Measurements from ENCODE around the gene CCL11. TPM values are rescaled to one million over a fixed set of nuclear protein-coding genes. Genes with fewer than 3 reads are reported as not detected.
A peak's percentile ranks its signal among the peaks of the same experiment; 100 is the strongest.

The CCL11 gene
- not detected in 2 replicates for total RNA-seq (2012; rRNA removed)

DNA sequence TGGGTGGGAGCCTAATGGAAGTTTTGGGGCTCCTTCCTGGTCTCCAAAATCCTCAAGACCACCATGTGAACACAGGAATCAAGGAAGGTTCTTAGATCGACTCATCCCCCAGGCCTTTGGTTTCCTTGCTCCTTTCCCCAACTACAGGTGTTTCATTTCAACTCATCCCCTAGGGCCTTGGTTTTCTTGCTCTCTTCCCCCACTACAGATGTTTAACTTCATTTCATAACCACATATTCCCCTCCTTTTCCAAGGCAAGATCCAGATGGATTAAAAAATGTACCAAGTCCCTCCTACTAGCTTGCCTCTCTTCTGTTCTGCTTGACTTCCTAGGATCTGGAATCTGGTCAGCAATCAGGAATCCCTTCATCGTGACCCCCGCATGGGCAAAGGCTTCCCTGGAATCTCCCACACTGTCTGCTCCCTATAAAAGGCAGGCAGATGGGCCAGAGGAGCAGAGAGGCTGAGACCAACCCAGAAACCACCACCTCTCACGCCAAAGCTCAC lies at the start of gene CCL11:
Gene CCL11 (plus strand): TSS at position 457 of the 507 bp plus-strand sequence. CDS start 67 bp downstream, outside the sequence.
- Histone ChIP-seq H3K9ac (ENCODE audit: low read depth, low read length) (no peak within 1 kb of the TSS), H3K9me3 (replicated peaks; ENCODE audit: low read length) (no peaks in the 10 kb centered on the region), H3K36me3 (ENCODE audit: insufficient read depth, low read length) (no peaks in the 10 kb centered on the region), H3K27me3 (ENCODE audit: control insufficient read depth, insufficient read depth, low read length) (no peaks in the 10 kb centered on the region), H3K4me1 (ENCODE audit: control insufficient read depth, insufficient read depth, low read length) (no peaks in the 10 kb centered on the region), H3K4me2 (ENCODE audit: low read length) (no peak within 1 kb of the TSS), H3K4me3 (ENCODE audit: low read length) (no peak within 1 kb of the TSS)

DNA sequence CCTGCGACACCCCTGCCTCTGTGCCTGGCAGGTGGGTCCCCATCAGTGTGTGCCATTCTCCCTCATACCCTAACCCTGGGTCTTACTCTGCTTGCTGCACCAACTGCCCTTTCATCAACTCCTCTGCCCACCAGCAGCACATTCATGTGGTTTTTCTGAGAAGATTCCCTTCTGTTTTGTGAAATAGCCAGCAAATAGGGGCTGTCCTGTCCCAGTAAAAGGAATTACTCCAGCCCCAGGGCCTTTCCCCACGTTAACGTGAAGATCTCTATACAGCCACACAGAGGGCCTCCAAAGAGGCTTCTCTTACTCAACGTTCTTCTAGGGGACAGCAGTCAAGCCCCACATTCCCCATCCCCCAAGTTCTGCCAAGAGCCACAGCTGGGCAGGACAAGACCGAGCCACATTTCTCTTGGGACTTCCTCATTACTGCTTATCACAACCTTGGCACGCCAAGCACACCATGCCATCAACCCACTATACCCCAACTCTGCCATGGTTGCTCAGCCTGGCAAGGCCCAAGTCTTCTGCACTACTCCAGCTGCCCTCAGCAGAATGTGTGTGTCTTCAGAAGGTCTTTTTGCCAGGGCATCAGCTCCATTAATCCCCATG lies 49.2 kb upstream of the CCL11 start:
- Histone ChIP-seq H3K9ac (ENCODE audit: low read depth, low read length) (no peak overlapping the region), H3K4me1 (ENCODE audit: control insufficient read depth, insufficient read depth, low read length) (no peaks in the 10 kb centered on the region), H3K4me2 (ENCODE audit: low read length) (no peak overlapping the region)

DNA sequence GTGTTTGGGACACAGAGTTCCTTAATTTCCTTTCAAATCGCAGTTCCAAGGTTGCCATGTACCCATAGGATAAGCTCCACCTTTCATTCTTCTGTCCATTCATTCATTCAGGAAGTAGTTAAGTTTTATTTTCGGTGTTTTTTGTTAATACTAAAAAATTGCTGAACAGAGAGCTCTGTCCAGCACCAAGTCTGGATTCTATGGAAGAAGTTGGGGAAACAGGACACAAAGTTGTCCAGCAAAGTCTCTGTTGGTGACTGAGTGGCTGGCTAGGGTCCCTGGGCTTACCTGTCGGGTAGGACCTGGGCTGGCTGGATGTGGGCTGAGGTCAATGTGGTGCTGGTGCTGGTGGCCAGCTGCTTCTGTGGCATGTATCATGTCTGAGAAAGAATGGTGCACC lies 48.1 kb upstream of the CCL11 start:
- no peak overlapping the region for H3K9ac ChIP-seq (ENCODE audit: low read depth, low read length)
- H3K9me3 ChIP-seq (replicated peaks; ENCODE audit: low read length): no peaks in the 10 kb centered on the region
- H3K36me3 ChIP-seq (ENCODE audit: insufficient read depth, low read length): no peaks in the 10 kb centered on the region
- no peaks in the 10 kb centered on the region for H3K4me1 ChIP-seq (ENCODE audit: control insufficient read depth, insufficient read depth, low read length)
- no peaks in the 10 kb centered on the region for H3K27me3 ChIP-seq (ENCODE audit: control insufficient read depth, insufficient read depth, low read length)
- H3K4me3 ChIP-seq (ENCODE audit: low read length): no peak overlapping the region
- no peak overlapping the region for H3K4me2 ChIP-seq (ENCODE audit: low read length)

More for the DNA sequence above, 49.2 kb upstream of the CCL11 start:
- Histone ChIP-seq H3K9me3 (replicated peaks; ENCODE audit: low read length) (no peaks in the 10 kb centered on the region), H3K4me3 (ENCODE audit: low read length) (no peak overlapping the region), H3K36me3 (ENCODE audit: insufficient read depth, low read length) (no peaks in the 10 kb centered on the region), H3K27me3 (ENCODE audit: control insufficient read depth, insufficient read depth, low read length) (no peaks in the 10 kb centered on the region)

DNA sequence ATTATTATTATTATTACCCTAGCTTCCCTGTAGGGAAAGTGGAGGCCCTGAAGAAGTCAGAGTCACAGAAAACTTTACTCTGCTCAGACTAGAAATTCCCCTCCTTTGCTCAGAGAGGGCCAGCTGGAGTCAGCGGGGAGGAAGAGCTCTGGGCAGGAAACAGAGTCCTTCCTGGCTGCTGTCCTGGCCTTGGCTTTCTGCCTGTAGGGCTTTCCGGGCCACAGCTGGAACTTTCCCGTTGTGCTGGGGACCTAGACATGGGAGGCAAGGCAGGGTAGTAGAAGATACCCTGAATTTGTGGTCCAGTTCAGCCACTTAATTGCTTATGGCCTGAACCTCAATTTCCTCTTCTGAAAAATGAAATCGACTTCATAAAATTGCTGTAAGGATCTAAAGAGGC lies 44.5 kb upstream of the CCL11 start:
- Histone ChIP-seq H3K4me1 (ENCODE audit: control insufficient read depth, insufficient read depth, low read length) (no peaks in the 10 kb centered on the region), H3K4me2 (ENCODE audit: low read length) (no peak overlapping the region), H3K9ac (ENCODE audit: low read depth, low read length) (no peak overlapping the region), H3K27me3 (ENCODE audit: control insufficient read depth, insufficient read depth, low read length) (no peaks in the 10 kb centered on the region), H3K9me3 (replicated peaks; ENCODE audit: low read length) (no peaks in the 10 kb centered on the region), H3K4me3 (ENCODE audit: low read length) (no peak overlapping the region), H3K36me3 (ENCODE audit: insufficient read depth, low read length) (no peaks in the 10 kb centered on the region)

DNA sequence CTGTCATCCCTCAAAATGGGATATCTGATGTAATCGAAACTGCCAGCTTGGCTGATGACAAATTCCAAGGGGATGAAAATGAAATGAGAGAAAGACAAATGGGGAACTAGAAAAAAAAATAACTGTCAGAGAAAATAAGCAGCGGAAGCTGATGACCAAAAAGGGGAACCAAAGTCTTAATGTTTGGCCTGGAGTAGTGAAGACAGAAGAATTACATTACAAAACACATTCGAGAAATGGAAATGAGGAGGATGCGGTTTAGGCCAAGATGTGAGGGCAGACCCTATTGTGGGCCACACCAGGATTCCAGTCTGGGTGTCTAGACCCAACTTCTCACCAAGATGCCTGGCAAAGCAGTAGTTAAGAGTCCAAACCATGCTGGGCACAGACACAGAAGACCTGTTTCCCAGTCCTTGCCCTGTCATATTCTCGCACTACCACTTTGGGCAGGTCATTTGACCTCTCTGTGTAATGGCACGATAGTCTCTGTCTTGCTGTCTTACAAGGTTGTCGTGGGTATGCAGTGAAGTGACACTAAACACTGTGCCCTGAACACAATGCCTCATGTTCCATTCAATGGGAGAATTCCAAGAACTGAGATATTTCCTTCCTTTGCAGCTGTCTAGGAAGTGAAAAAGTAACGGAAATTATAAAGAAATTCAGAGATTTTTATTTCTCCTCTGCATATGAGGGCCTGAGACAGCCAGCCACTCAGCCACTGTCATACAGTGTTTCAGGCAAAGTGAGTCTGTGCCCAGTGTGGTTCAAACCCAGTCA lies 42.8 kb upstream of the CCL11 start:
- Histone ChIP-seq H3K27me3 (ENCODE audit: control insufficient read depth, insufficient read depth, low read length) (no peaks in the 10 kb centered on the region), H3K4me1 (ENCODE audit: control insufficient read depth, insufficient read depth, low read length) (no peaks in the 10 kb centered on the region), H3K9ac (ENCODE audit: low read depth, low read length) (no peak overlapping the region), H3K4me2 (ENCODE audit: low read length) (no peak overlapping the region), H3K4me3 (ENCODE audit: low read length) (no peak overlapping the region), H3K36me3 (ENCODE audit: insufficient read depth, low read length) (no peaks in the 10 kb centered on the region), H3K9me3 (replicated peaks; ENCODE audit: low read length) (no peaks in the 10 kb centered on the region)

DNA sequence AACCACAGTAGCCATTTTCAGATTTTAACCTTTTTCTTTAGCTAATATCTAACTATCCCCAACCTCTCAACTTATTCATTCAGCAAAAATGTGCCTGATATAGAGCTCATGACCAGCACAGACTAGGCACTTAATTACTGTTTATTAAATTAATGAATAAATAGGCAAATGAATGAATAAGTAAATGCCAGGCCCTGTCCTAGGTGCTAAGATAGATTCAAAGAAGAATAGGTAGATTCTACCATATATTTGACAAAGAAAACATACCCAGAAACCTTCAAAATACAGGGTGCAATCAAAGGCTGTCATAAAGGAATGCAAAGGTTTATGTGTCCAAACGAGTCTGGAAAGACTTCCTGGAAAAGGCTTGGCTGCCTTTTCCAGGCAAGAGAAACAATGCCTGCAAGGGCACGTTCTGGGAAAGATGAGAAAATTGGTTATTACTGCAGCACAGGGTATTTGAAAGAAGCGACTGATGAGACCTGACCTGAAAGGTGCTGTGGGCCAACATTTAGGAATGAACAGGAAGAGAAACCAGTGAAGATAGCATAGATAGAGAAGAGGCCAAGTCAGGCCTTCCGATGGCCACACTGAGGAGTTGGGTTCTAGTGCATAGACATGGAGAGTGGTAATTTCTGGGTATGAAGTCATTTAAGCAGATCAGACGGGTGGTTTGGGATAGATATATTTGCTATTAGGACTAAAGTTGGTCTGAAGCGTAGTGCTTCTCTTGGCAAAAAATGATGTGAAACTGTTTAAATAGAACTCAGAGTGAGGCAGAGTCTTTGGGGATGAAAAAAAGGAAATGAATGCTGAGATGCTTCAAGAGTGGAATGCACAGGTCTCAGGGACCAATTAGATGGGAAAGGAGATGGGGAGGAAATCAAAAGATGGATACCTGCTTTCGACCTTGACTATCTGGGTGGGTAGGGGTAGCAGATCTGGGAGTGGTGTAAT lies 41.9 kb upstream of the CCL11 start:
- no peak overlapping the region for H3K4me3 ChIP-seq (ENCODE audit: low read length)
- H3K36me3 ChIP-seq (ENCODE audit: insufficient read depth, low read length): no peaks in the 10 kb centered on the region
- H3K9ac ChIP-seq (ENCODE audit: low read depth, low read length): no peak overlapping the region
- H3K4me1 ChIP-seq (ENCODE audit: control insufficient read depth, insufficient read depth, low read length): peaks cover 3% of the 10 kb centered on the region
- H3K9me3 ChIP-seq (replicated peaks; ENCODE audit: low read length): no peaks in the 10 kb centered on the region
- no peaks in the 10 kb centered on the region for H3K27me3 ChIP-seq (ENCODE audit: control insufficient read depth, insufficient read depth, low read length)
- H3K4me2 ChIP-seq (ENCODE audit: low read length): no peak overlapping the region

DNA sequence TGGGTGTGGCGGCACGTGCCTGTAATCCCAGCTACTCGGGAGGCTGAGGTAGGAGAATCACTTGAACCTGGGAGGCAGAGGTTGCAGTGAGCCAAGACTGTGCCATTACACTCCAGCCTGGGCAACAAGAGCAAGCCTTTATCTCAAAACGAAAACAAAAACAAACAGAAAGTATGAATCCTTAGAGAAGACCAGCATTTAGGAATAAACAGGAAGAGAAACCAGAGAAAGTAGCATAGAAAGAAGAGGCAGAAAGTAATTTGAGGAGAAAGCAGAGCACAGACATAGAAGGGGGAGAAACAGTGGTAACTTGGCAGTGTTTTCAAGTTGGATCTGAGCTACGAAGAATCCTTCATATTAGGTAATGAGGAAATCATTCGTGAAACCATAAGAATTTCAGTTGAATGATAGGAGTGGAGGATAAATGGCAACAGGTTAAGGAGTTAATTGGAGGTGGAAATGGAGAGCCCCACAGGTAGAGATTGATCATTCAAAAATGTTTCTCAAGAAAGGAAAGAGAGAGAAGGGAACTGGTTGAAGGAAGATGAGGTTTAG lies 40.1 kb upstream of the CCL11 start:
- Histone ChIP-seq H3K36me3 (ENCODE audit: insufficient read depth, low read length) (no peaks in the 10 kb centered on the region), H3K4me2 (ENCODE audit: low read length) (no peak overlapping the region), H3K4me3 (ENCODE audit: low read length) (no peak overlapping the region), H3K27me3 (ENCODE audit: control insufficient read depth, insufficient read depth, low read length) (no peaks in the 10 kb centered on the region), H3K9ac (ENCODE audit: low read depth, low read length) (no peak overlapping the region), H3K9me3 (replicated peaks; ENCODE audit: low read length) (no peaks in the 10 kb centered on the region), H3K4me1 (ENCODE audit: control insufficient read depth, insufficient read depth, low read length) (peaks cover 10% of the 10 kb centered on the region)

DNA sequence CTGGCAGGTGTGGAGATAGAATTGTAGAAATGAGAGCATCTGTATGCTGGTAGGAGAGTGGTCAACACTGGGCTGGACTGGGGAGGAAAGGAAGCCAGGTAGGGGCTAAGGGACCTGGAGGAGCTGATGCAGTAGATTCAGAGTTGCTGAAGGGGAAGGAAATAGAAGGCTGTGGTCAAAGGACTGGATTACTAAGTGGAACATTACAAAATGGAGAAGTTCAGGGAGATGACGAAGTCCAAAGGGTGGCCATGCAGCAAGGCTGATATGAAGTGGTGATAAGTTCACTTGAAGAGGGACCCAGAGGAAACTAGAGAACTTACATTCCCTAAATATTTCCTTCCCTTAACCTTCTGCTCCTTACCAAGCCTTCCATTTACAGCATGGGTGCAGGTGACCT lies 39.1 kb upstream of the CCL11 start:
- Histone ChIP-seq H3K36me3 (ENCODE audit: insufficient read depth, low read length) (no peaks in the 10 kb centered on the region), H3K4me2 (ENCODE audit: low read length) (no peak overlapping the region), H3K4me3 (ENCODE audit: low read length) (no peak overlapping the region), H3K9ac (ENCODE audit: low read depth, low read length) (no peak overlapping the region), H3K9me3 (replicated peaks; ENCODE audit: low read length) (no peaks in the 10 kb centered on the region), H3K27me3 (ENCODE audit: control insufficient read depth, insufficient read depth, low read length) (no peaks in the 10 kb centered on the region), H3K4me1 (ENCODE audit: control insufficient read depth, insufficient read depth, low read length) (peaks cover 10% of the 10 kb centered on the region)

DNA sequence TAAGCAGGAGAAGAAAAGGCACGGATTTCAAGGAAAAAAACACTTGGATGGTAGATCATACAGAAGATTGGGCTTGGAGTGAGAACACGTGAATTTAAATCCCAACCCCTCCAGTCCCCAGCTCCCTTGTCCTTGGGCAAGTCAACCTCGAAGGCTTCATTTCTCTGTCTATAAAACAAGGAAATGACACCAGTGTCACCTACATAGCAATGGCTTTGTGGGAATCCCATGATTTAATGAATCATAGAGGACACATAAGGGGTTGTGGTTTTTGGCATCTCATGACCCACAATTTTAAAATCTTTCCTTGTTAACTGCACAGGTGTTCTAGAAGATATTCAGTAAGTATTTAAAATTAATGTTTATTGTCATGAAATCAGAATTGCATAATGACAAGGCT lies 38.7 kb upstream of the CCL11 start:
- Histone ChIP-seq H3K4me1 (ENCODE audit: control insufficient read depth, insufficient read depth, low read length) (peaks cover 13% of the 10 kb centered on the region), H3K27me3 (ENCODE audit: control insufficient read depth, insufficient read depth, low read length) (no peaks in the 10 kb centered on the region), H3K4me2 (ENCODE audit: low read length) (no peak overlapping the region), H3K9ac (ENCODE audit: low read depth, low read length) (no peak overlapping the region), H3K4me3 (ENCODE audit: low read length) (no peak overlapping the region), H3K36me3 (ENCODE audit: insufficient read depth, low read length) (no peaks in the 10 kb centered on the region), H3K9me3 (replicated peaks; ENCODE audit: low read length) (no peaks in the 10 kb centered on the region)

DNA sequence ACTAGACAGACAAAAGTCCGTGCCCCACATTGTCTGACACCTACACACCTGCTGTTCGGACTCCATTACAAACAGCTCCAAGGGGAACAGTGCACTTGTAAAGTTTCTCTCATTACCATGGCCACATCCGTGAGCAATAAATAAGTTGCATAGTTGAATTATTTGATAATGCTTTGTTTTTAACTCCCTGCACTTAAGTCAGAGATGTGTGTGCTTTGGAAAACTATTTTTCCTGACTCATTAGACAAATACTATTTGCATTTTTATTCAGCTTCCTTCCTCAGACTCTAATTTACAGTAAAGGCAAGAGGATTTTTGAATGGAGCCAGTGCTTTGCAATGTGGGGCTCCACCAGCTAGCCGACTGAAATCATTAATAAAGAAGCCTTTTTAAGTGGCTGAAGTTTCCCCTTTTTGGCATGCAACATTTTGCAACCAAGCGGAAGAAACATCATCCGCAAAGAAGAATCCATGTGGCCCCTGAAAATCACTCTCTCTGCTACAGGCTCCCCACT lies 37.0 kb upstream of the CCL11 start:
- peaks cover 29% of the 10 kb centered on the region for H3K4me1 ChIP-seq (ENCODE audit: control insufficient read depth, insufficient read depth, low read length)
- no peak overlapping the region for H3K4me2 ChIP-seq (ENCODE audit: low read length)
- peak overlapping the region; percentile 35 for H3K9ac ChIP-seq (ENCODE audit: low read depth, low read length)
- no peaks in the 10 kb centered on the region for H3K36me3 ChIP-seq (ENCODE audit: insufficient read depth, low read length)
- no peaks in the 10 kb centered on the region for H3K27me3 ChIP-seq (ENCODE audit: control insufficient read depth, insufficient read depth, low read length)
- H3K9me3 ChIP-seq (replicated peaks; ENCODE audit: low read length): no peaks in the 10 kb centered on the region
- H3K4me3 ChIP-seq (ENCODE audit: low read length): no peak overlapping the region

DNA sequence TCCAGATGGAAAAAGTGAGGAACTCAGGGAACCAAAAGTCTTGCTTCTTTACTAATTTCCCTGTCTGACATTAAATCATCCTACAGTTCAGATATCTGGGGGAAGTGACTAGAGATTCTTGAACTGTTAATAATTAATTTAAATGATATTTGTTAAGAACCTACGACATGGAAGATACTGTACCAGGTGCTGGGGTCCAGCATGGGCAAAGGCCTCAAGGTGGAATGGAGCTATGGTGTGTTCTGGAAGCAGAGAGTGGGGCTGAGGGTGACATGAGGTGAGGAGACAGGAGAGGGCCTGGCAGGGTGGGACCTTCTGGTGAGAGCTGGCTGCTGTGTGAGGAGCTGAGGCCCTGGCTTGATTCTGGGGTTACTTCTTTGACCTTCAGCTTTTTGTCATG lies 36.5 kb upstream of the CCL11 start:
- H3K9me3 ChIP-seq (replicated peaks; ENCODE audit: low read length): no peaks in the 10 kb centered on the region
- H3K4me2 ChIP-seq (ENCODE audit: low read length): no peak overlapping the region
- H3K9ac ChIP-seq (ENCODE audit: low read depth, low read length): peak overlapping the region; percentile 35
- no peaks in the 10 kb centered on the region for H3K27me3 ChIP-seq (ENCODE audit: control insufficient read depth, insufficient read depth, low read length)
- H3K4me1 ChIP-seq (ENCODE audit: control insufficient read depth, insufficient read depth, low read length): peaks cover 33% of the 10 kb centered on the region
- H3K36me3 ChIP-seq (ENCODE audit: insufficient read depth, low read length): no peaks in the 10 kb centered on the region
- no peak overlapping the region for H3K4me3 ChIP-seq (ENCODE audit: low read length)

Data from skeletal muscle satellite cell (primary cell).